ENCODE results near the gene RBM28.
"Not testable (repeated sequence)": the region's sequence is repeated elsewhere in the genome, so short reads cannot be mapped to it uniquely, and the experiment has no call there.

Gene RBM28

DNA sequence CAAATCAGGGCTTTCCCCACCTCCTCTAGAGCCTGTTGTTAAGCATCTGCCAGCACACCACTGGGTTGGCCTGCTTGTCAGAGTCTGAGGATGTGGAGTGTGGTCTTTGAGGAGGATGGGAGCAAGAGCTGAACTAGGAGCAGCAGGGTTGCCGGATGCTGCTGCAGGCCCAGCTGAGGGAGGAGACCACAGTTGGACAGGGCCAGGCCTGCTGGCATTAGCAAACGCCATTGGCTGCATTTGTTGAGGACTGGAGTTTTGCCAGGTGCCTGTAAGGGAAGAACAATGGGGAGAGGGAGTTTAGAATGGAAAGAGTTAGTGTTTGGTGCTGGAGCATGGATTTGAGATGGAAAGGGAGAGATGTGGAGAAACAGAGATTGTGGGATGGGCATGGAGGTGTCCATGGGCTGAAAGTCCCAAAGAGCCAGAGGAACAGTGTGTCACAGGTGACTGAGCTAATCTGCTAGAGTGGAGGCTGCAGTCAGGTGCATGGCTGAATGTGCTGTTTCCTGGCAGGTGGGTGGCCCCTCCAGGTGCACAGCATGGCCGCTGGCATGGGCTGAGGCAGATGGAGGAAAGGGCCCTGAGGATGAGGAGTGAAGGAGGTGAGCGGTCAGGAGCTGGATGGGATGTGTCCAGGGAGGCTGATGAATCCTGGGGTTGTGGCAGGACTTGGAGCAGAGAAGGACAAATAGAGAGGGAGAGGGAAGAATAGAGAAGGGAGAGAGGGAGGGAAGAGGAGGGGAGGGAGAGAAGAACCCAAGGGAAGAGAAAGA, 61.9 kb downstream of the RBM28 start:
- TF ChIP-seq, protein P1, sequence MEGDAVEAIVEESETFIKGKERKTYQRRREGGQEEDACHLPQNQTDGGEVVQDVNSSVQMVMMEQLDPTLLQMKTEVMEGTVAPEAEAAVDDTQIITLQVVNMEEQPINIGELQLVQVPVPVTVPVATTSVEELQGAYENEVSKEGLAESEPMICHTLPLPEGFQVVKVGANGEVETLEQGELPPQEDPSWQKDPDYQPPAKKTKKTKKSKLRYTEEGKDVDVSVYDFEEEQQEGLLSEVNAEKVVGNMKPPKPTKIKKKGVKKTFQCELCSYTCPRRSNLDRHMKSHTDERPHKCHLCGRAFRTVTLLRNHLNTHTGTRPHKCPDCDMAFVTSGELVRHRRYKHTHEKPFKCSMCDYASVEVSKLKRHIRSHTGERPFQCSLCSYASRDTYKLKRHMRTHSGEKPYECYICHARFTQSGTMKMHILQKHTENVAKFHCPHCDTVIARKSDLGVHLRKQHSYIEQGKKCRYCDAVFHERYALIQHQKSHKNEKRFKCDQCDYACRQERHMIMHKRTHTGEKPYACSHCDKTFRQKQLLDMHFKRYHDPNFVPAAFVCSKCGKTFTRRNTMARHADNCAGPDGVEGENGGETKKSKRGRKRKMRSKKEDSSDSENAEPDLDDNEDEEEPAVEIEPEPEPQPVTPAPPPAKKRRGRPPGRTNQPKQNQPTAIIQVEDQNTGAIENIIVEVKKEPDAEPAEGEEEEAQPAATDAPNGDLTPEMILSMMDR (IDR thresholded peaks at IDR 0.05; ENCODE audit: insufficient read depth, low read depth, low read length, missing control alignments): no peak
- H3K4me3 ChIP-seq (ENCODE audit: low read depth, low read length): no peak overlapping the region
- no peak for DNase-seq (ENCODE audit: low read depth)

DNA sequence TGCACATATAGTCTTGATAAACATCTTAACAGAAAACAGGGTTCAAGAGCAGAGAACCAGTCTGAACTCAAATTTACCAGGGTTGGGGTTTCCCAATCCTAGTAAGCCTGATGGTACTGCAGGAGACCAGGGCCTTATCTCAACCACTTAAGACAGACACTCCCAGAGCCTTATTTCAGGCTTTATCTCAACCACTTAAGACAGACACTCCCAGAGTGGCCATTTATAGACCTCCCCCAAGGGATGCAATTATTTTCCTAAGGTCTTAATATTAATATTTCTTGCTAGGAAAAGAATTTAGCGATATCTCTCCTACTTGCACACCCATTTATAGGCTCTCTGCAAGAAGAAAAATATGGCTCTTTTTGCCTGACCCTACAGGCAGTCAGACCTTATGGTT, 63.3 kb downstream of the RBM28 start:
- H3K4me3 ChIP-seq (ENCODE audit: low read depth, low read length); DNase-seq (ENCODE audit: low read depth): not testable (repeated sequence)

DNA sequence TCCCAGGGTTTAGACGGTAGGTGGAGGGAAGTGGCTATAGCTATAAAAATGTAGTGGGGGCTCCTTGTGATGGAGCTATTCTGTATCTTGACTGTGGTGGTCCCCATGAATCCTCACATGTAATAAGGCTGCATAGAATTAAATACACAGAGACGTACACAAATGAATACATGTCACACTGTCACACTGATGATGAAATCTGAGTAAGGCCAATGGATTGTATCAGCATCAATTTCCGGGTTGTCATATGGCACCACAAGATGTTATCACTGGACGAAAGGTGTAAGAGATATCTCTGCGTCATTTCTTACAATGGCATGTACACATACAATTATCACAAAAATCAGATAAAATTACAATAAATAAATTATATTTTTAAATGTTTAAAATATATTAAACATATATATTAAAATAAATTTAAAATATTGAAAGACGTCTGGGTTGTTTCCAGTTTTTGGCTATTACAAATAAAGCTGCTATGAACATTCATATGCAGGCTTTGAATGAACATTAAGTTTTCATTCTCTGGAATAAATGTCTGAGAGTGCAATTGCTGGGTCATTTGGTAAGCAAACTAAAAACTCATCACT, 64.5 kb downstream of the RBM28 start:
- TF ChIP-seq, protein P1 (IDR thresholded peaks at IDR 0.05; ENCODE audit: insufficient read depth, low read depth, low read length, missing control alignments): no peak
- DNase-seq (ENCODE audit: low read depth): no peak

DNA sequence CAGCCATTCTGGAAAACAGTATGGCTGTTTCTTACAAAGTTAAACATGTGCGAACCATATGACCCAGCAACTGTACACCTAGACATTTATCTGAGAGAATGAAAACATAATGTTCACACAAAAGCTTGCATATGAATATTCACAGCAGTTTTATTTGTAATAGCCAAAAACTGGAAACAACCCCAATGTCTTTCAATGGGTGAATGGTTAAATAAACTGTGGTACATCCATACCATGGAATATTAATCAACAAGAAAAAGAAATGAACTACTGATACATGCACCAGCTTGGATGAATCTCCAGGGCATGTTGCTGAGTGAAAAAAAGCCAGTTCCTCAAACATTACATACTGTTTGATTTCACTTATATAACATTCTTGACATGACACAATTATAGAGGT, 65.3 kb downstream of the RBM28 start:
- DNase-seq (ENCODE audit: low read depth): no peak
- TF ChIP-seq, protein P1 (IDR thresholded peaks at IDR 0.05; ENCODE audit: insufficient read depth, low read depth, low read length, missing control alignments): no peak

More for the DNA sequence above, 64.5 kb downstream of the RBM28 start:
- no peak overlapping the region for H3K4me3 ChIP-seq (ENCODE audit: low read depth, low read length)

DNA sequence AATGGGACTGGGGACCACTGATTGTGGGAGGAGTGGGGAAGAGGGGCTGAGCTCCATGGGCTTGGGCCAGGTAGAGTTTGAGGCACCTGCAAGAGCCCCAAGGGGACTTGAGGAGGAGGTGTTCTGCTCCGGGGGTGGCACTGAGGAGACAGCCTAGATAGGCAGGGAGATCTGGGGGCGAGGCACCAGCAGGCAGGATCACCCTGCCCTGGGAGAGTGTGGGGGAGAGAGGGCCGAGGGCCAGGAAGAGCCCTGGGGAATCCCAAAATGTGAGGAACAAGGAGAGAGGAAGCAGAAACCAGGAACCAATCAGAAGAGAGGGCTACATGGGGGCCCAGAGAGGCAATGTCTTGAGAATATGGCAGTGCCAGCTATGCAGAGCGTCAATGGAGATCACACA, 68.0 kb downstream of the RBM28 start:
- no peak for DNase-seq (ENCODE audit: low read depth)
- TF ChIP-seq, protein P1 (IDR thresholded peaks at IDR 0.05; ENCODE audit: insufficient read depth, low read depth, low read length, missing control alignments): no peak
- no peak overlapping the region for H3K4me3 ChIP-seq (ENCODE audit: low read depth, low read length)

More for the DNA sequence above, 65.3 kb downstream of the RBM28 start:
- no peak overlapping the region for H3K4me3 ChIP-seq (ENCODE audit: low read depth, low read length)

DNA sequence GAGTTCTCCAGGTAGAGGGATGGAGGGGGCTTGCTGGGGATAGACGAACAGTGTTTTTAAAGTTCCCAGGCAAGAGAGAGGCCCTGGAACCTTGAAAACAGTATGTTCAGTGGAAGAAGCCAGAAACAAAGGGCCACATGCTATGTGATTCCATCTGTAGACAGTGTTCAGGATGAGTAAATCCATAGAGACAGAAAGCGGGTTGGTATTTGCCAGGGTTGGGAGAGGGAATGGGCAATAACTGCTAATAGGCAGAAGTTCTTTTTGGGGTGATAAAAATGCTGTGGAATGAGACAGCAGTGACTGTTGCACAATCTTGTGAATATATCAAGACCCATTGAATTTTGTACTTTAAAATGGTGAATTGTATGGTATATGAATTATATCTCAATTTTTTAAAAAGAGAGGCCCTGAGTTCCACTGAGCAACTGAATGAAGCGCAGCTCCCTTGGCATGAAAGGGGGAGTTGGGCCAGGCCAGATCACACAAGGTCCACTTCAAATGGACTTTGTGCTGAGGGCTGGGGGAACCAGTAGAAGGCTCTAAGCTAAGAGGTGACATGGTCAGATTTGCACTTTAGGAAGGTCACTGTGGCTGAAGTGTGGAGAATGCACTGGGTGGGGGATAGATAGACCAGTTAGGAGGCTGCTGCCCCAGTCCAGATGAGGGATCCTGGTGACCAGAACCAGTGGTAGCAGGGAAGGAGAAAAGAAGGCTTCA, 68.7 kb downstream of the RBM28 start:
- TF ChIP-seq, protein P1 (IDR thresholded peaks at IDR 0.05; ENCODE audit: insufficient read depth, low read depth, low read length, missing control alignments): no peak
- H3K4me3 ChIP-seq (ENCODE audit: low read depth, low read length): no peak overlapping the region
- no peak for DNase-seq (ENCODE audit: low read depth)

DNA sequence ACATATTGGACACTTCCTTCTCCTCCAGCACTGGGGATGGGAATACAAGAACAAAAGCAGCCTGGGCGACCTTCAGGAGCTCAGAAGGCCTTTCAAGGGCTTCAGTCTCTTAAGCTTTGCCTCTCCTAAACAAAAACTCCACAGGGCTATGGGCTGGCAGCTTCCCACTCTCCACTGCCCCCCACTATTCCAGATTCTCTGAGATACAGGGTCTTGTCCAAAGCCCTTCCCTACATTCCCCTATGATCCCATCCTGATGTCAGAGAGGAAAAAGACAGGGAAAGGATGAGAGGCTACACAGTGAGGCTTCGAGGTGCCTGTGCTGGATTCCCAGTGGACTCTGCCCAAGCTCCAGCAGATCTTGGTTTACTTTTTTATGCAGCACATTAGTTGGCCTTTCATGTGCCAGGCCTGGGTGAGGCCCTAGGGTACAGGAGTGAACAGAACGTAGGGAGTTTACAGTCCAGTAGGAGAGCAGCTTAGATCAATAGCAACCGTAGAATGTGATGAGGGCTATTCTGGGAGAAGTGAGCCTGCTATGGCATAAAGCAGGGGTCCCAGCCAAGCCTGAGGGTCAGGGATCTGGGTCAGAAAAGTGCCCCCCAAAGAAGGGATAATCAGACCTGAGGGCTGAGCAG, 69.3 kb downstream of the RBM28 start:
- H3K4me3 ChIP-seq (ENCODE audit: low read depth, low read length): no peak overlapping the region
- DNase-seq (ENCODE audit: low read depth): no peak
- TF ChIP-seq, protein P1 (IDR thresholded peaks at IDR 0.05; ENCODE audit: insufficient read depth, low read depth, low read length, missing control alignments): no peak

Measured in GM12865 (cell line).